Measurements from ENCODE around the gene GARIN6.

DNA sequence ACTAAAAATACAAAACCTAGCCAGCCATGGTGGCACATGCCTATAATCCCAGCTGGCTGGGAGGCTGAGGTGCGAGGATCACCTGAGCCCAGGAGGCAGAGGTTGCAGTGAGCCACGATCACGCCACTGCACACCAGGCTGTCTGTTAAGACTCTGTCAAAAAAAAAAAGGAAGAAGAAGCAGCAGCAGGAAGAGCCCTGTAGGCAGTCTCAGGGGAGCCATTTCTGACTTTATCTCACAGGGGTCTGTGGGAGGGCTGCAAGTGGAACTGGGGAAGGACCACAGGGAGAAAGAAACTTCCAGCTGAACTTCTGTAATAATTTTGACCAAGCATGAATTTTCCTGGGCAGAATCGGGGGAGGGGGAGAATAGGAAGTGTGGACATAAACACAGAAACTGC lies 32.7 kb downstream of the GARIN6 start:
- TF ChIP-seq, protein P1, sequence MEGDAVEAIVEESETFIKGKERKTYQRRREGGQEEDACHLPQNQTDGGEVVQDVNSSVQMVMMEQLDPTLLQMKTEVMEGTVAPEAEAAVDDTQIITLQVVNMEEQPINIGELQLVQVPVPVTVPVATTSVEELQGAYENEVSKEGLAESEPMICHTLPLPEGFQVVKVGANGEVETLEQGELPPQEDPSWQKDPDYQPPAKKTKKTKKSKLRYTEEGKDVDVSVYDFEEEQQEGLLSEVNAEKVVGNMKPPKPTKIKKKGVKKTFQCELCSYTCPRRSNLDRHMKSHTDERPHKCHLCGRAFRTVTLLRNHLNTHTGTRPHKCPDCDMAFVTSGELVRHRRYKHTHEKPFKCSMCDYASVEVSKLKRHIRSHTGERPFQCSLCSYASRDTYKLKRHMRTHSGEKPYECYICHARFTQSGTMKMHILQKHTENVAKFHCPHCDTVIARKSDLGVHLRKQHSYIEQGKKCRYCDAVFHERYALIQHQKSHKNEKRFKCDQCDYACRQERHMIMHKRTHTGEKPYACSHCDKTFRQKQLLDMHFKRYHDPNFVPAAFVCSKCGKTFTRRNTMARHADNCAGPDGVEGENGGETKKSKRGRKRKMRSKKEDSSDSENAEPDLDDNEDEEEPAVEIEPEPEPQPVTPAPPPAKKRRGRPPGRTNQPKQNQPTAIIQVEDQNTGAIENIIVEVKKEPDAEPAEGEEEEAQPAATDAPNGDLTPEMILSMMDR (IDR thresholded peaks at IDR 0.05) = no peak
- TF ChIP-seq POLR2A (IDR thresholded peaks at IDR 0.05) = no peak
